Suprapubic skin (tissue), 3 donors: ENCODE measurements around the gene KIF16B.

Experiments used
- CTCF ChIP-seq, 2 donors: fragments of 200-600 bp in 1 of 2; fragments of 450-650 bp in 1 of 2; sonication (generic) in 1 of 2; IDR thresholded peaks; one replicate each; pipeline ENCODE4 v1.5.1; 2016 to 2019; ENCODE audit warnings: antibody characterized with exemption in 2 of 2, mild to moderate bottlenecking in 1 of 2, moderate library complexity in 1 of 2
- EP300 ChIP-seq: sonication (generic); formaldehyde crosslinking; IDR thresholded peaks from one replicate; pipeline ENCODE4 v1.6.1; 2017; ENCODE audit warnings: antibody characterized with exemption

- no peak for TF ChIP-seq CTCF (IDR thresholded peaks at IDR 0.05)
- TF ChIP-seq EP300: no peak
Observed at GRCh38 chr20:16393836-16394235, 179.4 kb downstream of the KIF16B start.
